GM23338 (cell line): Measurements from ENCODE around the gene TFF2. TPM values are rescaled to one million over a fixed set of nuclear protein-coding genes. Genes with fewer than 3 reads are reported as not detected.

Experiments
- ATAC-seq: fragments of 200-7000 bp; cut with Tn5 transposase; 3 replicates; pipeline ENCODE4 v1.9.1; 2020
- DNase-seq: peaks from one replicate; pipeline ENCODE4 v3.0.0-alpha.2; 2015; ENCODE audit warnings: low spot score
- H2AFZ ChIP-seq: fragments of 200-600 bp; sonication (generic); 2 replicates; pipeline ENCODE4 v1.8.0; 2016; ENCODE audit warnings: antibody characterized with exemption, mild to moderate bottlenecking, moderate library complexity
- H3F3A ChIP-seq: fragments of 200-600 bp; sonication (generic); replicated peaks from 2 replicates; pipeline ENCODE4 v1.8.0; 2017; ENCODE audit warnings: antibody characterized with exemption, mixed run types, low read depth
- H3K27ac ChIP-seq: fragments of 200-600 bp; sonication (generic); 2 replicates; pipeline ENCODE4 v1.6.1; 2016; ENCODE audit warnings: low read depth
- H3K27me3 ChIP-seq: fragments of 200-600 bp; sonication (generic); 2 replicates; pipeline ENCODE4 v1.8.0; 2016; ENCODE audit warnings: mild to moderate bottlenecking, mixed run types, moderate library complexity; ENCODE audit not compliant: insufficient read depth
- H3K36me3 ChIP-seq: fragments of 200-600 bp; sonication (generic); 2 replicates; pipeline ENCODE4 v1.8.0; 2016; ENCODE audit warnings: mild to moderate bottlenecking; ENCODE audit not compliant: insufficient read depth
- H3K4me1 ChIP-seq: fragments of 200-600 bp; sonication (generic); 2 replicates; pipeline ENCODE4 v1.8.0; 2016; ENCODE audit warnings: mild to moderate bottlenecking, moderate library complexity; ENCODE audit not compliant: insufficient read depth
- H3K4me2 ChIP-seq: fragments of 200-600 bp; sonication (generic); 2 replicates; pipeline ENCODE4 v1.7.1; 2017; ENCODE audit warnings: mixed run types
- H3K4me3 ChIP-seq: fragments of 200-600 bp; sonication (generic); 2 replicates; pipeline ENCODE4 v1.6.1; 2016; ENCODE audit warnings: mixed run types
- H3K79me2 ChIP-seq: fragments of 200-600 bp; sonication (generic); replicated peaks from 2 replicates; pipeline ENCODE4 v1.8.0; 2017; ENCODE audit warnings: mild to moderate bottlenecking; ENCODE audit not compliant: insufficient read depth
- H3K9me2 ChIP-seq: fragments of 200-600 bp; sonication (generic); 2 replicates; pipeline ENCODE4 v1.8.0; 2017; ENCODE audit not compliant: insufficient read depth
- H4K20me1 ChIP-seq: fragments of 200-600 bp; sonication (generic); replicated peaks from 2 replicates; pipeline ENCODE4 v1.8.0; 2017; ENCODE audit warnings: mild to moderate bottlenecking; ENCODE audit not compliant: insufficient read depth
- H3K27ac Mint-ChIP-seq: 2 replicates; pipeline ENCODE4 v1.8.0; 2020; ENCODE audit warnings: inconsistent platforms, mild to moderate bottlenecking, moderate library complexity, mixed read lengths
- H3K27me3 Mint-ChIP-seq: 3 replicates; pipeline ENCODE4 v1.8.0; 2022; ENCODE audit warnings: low read depth, mild to moderate bottlenecking, moderate library complexity, mixed read lengths, inconsistent platforms; ENCODE audit not compliant: insufficient read depth, poor library complexity
- H3K36me3 Mint-ChIP-seq: 3 replicates; pipeline ENCODE4 v1.8.0; 2021; ENCODE audit warnings: low read depth, mild to moderate bottlenecking, inconsistent platforms, moderate library complexity, mixed read lengths
- H3K4me1 Mint-ChIP-seq: 3 replicates; pipeline ENCODE4 v1.8.0; 2020; ENCODE audit warnings: mild to moderate bottlenecking, inconsistent platforms, mixed read lengths
- H3K4me3 Mint-ChIP-seq: 3 replicates; pipeline ENCODE4 v1.8.0; 2021; ENCODE audit warnings: moderate library complexity, mild to moderate bottlenecking, inconsistent platforms, mixed read lengths
- H3K9me3 Mint-ChIP-seq: 3 replicates; pipeline ENCODE4 v1.8.0; 2020; ENCODE audit warnings: moderate library complexity, mild to moderate bottlenecking, inconsistent platforms, mixed read lengths
- CREB1 ChIP-seq: fragments of 250-450 bp; sonication (Bioruptor Pico); IDR thresholded peaks from 2 replicates; pipeline ENCODE4 v1.5.0; 2020; ENCODE audit warnings: low read depth, mild to moderate bottlenecking, moderate library complexity
- CTCF ChIP-seq, 2 experiments: fragments of 200-600 bp in 1 of 2; sonication (generic) in 1 of 2; conservative IDR thresholded peaks; 2 replicates each; pipeline versions ENCODE4 v1.5.1 to v1.6.1; 2016 to 2017; ENCODE audit warnings: antibody characterized with exemption in 2 of 2, low read depth in 2 of 2, mild to moderate bottlenecking in 2 of 2, moderate library complexity in 1 of 2
- ETS1 ChIP-seq: IDR thresholded peaks from 2 replicates; pipeline ENCODE4 v1.6.1; 2016; ENCODE audit warnings: antibody characterized with exemption
- EZH2 ChIP-seq: fragments of 200-600 bp; sonication (generic); IDR thresholded peaks from one replicate; pipeline ENCODE4 v1.8.0; 2017; ENCODE audit warnings: antibody characterized with exemption, mild to moderate bottlenecking, low read depth; ENCODE audit not compliant: unreplicated experiment
- EZH2phosphoT487 ChIP-seq: fragments of 200-600 bp; sonication (generic); IDR thresholded peaks from one replicate; pipeline ENCODE4 v1.8.1; 2018; ENCODE audit warnings: antibody characterized with exemption; ENCODE audit not compliant: unreplicated experiment
- JUNB ChIP-seq: IDR thresholded peaks from one replicate; pipeline ENCODE4 v1.6.1; 2016; ENCODE audit warnings: antibody characterized with exemption; ENCODE audit not compliant: unreplicated experiment
- NANOG ChIP-seq: IDR thresholded peaks from 2 replicates; pipeline ENCODE4 v1.6.1; 2016; ENCODE audit warnings: antibody characterized with exemption, borderline replicate concordance
- POLR2AphosphoS5 ChIP-seq: IDR thresholded peaks from 2 replicates; pipeline ENCODE4 v1.6.1; 2016; ENCODE audit warnings: antibody characterized with exemption, low read depth
- REST ChIP-seq: IDR thresholded peaks from one replicate; pipeline ENCODE4 v1.6.1; 2018; ENCODE audit warnings: antibody characterized with exemption; ENCODE audit not compliant: unreplicated experiment
- STAT1 ChIP-seq: IDR thresholded peaks from one replicate; pipeline ENCODE4 v1.6.1; 2016; ENCODE audit warnings: antibody characterized with exemption; ENCODE audit not compliant: unreplicated experiment
- ZNF114 ChIP-seq: fragments of 250-450 bp; sonication (Bioruptor Pico); IDR thresholded peaks from 2 replicates; pipeline ENCODE4 v1.5.0; 2020; ENCODE audit warnings: mild to moderate bottlenecking, moderate library complexity
- ZNF331 ChIP-seq: fragments of 250-450 bp; sonication (Bioruptor Pico); IDR thresholded peaks from 2 replicates; pipeline ENCODE4 v1.5.0; 2020; ENCODE audit warnings: low read depth, mild to moderate bottlenecking, moderate library complexity
- ZNF462 ChIP-seq: fragments of 250-450 bp; sonication (Bioruptor Pico); IDR thresholded peaks from 2 replicates; pipeline ENCODE4 v1.5.0; 2020; ENCODE audit warnings: mild to moderate bottlenecking, moderate library complexity
- polyA plus RNA-seq: library from polyadenylated mRNA; unstranded; fragments of >200 nt; fragmentation: Nextera tagmentation; extraction: Ambion mirVana; gene quantifications from 2 replicates; pipeline ENCODE4 v1.2.1, GENCODE V29; 2016
- total RNA-seq: library from RNA; depleted of rRNA; stranded (reverse); fragments of >200 nt; shearing (Covaris generic); gene quantifications from 2 replicates; pipeline ENCODE4 v1.2.3, GENCODE V29; 2014

TFF2 gene
- total and polyA plus RNA-seq, 2 experiments from 2014 or later = not detected

GRCh38 chr21:42358937-42359336 lies 8.1 kb upstream of the TFF2 start:
- H3K27me3 Mint-ChIP-seq = no peaks in the 10 kb centered on the region
- H3K4me3 ChIP-seq = no peak overlapping the region

More at GRCh38 chr21:42358937-42359336, 8.1 kb upstream of the TFF2 start:
- no peak overlapping the region for H3K4me3 Mint-ChIP-seq
- H3K9me3 Mint-ChIP-seq = peaks cover 18% of the 10 kb centered on the region
- H3K36me3 ChIP-seq = no peaks in the 10 kb centered on the region
- no peaks in the 10 kb centered on the region for H3K79me2 ChIP-seq
- TF ChIP-seq ZNF331 (CRISPR knock-in tag) (no peak), NANOG (no peak), ETS1 (no peak), POLR2AphosphoS5 (no peak), EZH2phosphoT487 (no peak), REST (no peak), EZH2 (no peak), ZNF462 (no peak), ZNF114 (no peak), STAT1 (no peak), CTCF (conservative IDR thresholded peaks at IDR 0.05; ENCODE audit: low read depth in 2 of 2) (no peak), CREB1 (no peak), JUNB (no peak)
- H3K27ac ChIP-seq = no peak overlapping the region
- no peaks in the 10 kb centered on the region for H3K4me1 Mint-ChIP-seq
- H3K36me3 Mint-ChIP-seq = peaks cover 6% of the 10 kb centered on the region
- no peaks in the 10 kb centered on the region for H3K9me2 ChIP-seq
- no peak overlapping the region for H3K4me2 ChIP-seq
- no peak for ATAC-seq
- H3K27me3 ChIP-seq = no peaks in the 10 kb centered on the region
- H3K4me1 ChIP-seq = no peaks in the 10 kb centered on the region
- no peak overlapping the region for H2AFZ ChIP-seq
- no peaks in the 10 kb centered on the region for H4K20me1 ChIP-seq
- DNase-seq = peak; percentile 39
- H3F3A ChIP-seq = no peaks in the 10 kb centered on the region
- no peak overlapping the region for H3K27ac Mint-ChIP-seq
